NCI-H446 (cell line): ENCODE measurements around the gene NFE2L2.
A peak's percentile ranks its signal among the peaks of the same experiment; 100 is the strongest.
"Not testable (repeated sequence)": the region's sequence is repeated elsewhere in the genome, so short reads cannot be mapped to it uniquely, and the experiment has no call there.

Experiments used
- DNase-seq, 2 experiments: peaks; one replicate each; lab custom pipeline; 2025; lab: John Stamatoyannopoulos, UW

The NFE2L2 gene

DNA sequence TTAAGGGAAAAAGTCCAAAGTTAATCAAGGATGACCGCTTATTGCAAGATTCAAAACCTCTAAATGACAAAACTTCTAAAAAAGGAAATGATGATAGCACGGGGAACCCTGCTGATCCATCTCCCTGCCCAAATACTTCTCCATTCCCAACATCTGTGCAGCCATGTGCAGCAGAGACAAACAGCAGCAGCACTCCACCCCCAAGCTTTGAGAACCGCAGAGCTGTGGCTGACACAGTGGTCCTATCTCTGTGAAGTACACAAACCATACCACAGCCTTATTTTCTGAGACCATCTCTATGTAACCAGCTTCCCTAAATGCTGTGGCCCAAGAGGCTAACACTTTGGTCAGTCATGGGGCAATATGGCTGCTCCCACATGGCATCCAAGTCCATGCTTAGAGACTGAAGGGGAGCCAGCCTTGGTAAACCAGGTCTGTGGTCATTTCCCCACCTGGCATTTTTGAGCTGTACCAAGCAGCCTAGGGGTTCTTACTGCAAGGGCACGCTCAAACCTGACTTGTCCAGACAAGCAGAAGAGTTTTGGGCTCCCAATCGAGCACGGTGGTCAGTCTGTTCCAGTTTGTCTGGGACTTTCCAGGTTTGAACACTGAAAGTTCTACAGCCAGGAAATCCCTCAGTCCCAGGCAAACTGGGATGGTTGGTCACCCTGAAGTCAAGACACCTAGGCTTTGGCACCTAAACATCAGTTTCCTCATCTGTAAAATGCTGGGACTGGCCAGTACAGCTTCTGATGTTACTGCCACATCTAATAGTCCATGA is 17.1 kb upstream of the NFE2L2 start:
- no peak for DNase-seq

DNA sequence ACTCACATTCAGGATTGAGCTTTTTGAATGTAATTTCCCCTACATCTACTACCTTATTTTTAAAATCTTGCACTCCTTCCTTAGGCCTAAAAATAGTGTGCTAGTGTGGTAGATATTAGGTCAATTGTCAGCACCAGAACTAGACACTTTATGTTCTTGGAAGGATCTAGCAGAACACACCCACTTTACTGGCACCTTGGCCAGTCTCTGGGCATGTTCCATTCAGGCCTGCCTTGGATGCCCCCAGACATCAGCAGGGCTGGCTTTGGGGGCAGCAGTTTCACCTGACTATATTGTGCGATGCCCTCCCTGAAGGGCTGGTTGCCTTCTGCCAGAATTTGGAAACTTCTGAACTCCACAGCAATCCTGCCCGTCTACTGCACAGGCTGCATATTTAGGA is 15.3 kb upstream of the NFE2L2 start:
- no peak for DNase-seq

DNA sequence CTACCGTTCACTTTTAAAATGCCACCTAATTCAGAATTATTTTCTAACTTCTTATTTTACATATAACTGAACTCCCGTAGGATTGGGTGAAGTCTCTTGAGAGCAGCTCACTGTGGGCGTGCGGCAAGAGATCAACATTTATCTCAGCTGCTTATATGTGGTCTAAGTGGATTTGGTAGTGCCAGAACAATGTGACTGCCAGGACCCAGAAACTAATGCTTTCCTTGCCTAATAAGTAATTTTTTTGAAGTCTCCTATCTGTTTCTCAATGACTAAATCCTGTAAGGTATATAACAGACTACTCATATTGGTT is 11.2 kb upstream of the NFE2L2 start:
- no peak for DNase-seq

DNA sequence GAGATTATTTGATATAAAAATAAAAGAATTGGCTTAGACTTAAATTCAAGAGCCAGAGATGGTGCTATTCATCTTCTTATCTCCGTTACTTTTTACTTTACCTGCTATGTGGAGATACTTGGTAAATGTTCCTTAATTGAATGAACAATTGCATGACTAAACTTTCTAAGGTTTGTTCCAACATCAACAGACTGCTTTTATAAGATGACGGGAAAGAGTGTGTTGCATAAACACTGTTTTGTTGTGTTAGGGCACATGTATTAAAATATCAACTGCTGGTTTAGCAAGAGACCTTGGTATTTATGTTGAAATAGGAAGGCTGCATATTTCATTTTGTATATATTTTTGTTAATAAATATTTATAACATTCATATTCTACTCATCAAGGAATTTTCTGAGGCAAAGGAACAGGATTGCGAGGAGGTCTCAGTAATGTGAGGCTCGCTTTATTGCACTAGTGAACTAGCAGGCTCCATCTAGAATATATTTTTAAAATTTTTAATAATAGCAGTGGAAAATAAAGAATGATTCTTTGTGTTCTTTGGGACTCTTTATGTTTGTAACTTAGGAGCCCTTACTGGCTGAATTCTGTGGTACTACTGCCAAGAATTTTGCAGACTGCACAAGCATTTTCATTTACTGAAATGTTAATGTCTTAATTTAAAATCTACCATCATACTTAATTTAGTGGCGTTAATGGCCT is 10.7 kb upstream of the NFE2L2 start:
- DNase-seq = no peak

DNA sequence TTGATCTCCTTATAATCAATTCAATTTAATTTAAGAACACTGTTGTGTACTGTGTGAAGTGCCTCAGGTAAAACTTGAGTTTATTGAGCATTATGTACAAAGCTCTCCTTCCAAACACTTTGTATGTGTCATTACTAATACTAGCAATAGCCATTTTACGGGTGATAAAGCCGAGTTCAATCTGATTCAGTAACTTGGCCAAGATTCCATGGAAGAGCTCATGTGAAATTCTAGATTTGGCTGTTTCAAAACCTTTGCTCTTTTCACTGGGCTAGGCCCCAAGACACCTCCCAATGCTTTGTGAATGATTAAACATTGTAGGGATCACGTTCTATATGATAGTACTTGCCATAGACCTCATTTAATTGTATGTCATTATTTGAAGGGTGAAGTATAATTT is 8.9 kb upstream of the NFE2L2 start:
- DNase-seq = peak; percentile 9 to 43

DNA sequence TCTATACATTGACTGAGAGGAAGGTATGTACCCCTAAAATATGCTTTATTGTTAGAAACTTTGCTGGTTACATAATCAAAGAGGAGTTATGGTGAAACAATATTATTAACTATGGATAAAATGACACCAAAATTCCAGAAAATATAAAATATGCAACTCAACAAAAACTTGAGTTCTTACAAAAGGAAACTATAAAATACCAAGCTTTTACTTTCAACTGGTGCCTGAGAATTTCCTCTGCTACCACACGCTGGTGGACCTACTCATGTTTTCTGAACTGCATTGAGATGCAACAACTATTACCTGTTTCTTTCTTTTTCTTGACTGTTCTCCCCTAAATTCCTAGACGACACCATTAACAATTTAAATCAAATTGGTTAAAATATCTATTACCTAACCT is 8.2 kb upstream of the NFE2L2 start:
- no peak for DNase-seq

DNA sequence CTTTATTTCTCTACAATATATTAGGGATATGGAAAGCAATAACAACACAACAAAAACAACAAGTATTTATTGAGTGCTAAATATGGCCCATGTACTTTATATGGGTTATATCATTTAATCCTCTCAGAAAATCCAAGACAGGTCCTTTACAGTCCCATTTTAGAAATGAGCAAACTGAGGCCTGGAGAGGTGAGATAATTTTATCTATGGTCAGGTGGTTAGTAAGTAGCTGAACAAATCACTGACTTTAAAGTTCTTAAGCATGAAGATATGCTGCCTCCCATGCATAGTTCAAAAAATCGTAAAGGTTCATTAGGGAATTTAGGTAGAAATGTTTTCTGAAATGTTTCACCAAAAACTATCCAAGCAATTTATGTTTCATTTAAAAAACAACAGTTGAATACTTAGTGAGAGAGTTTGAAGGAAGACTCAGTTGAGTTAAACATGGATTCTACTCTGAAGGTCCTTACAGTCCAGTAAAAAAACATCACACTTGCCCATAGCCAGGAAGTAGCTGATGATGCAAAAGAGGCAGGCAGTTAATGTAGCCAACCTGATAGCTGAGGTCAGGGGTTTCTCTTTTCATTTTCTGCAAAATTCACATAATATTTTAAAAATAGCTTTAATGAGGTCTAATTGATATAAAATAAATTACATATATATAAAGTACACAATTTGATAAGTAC is 7.6 kb upstream of the NFE2L2 start:
- no peak for DNase-seq

DNA sequence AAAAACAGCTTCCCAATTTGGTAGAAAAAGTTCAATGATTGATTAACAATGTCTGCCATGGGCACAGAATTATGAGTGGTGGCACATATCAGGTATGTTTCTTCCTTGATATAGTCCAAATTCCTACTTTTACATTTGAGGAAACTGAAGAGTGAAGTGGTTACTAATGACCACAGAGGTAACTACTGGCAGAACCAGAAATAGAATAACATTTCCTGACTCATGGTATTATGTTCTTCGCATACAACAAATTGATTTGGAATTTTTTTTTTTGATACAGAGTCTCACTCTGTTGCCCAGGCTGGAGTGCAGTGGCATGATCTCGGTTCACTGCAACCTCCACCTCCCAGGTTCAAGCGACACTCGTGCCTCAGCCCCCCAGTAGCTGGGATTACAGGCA is 6.0 kb upstream of the NFE2L2 start:
- DNase-seq = no peak

DNA sequence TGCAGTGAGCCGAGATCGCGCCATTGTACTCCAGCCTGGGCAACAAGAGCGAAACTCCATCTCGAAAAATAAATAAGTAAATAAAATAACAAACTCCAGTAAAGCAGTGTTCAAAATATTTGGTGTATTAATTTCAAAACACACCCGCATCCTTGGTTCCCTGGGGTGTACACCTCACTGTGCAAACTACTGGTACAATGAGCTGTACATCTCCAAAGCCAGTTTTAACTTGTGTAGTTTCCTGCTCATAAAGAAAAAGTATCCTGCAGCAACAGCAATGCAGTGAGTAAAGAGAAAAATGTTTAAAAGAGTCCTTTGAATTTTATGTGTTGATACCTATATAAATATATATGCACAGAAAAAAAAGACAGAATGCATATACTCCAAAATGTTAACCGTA is 4.4 kb upstream of the NFE2L2 start:
- no peak for DNase-seq

DNA sequence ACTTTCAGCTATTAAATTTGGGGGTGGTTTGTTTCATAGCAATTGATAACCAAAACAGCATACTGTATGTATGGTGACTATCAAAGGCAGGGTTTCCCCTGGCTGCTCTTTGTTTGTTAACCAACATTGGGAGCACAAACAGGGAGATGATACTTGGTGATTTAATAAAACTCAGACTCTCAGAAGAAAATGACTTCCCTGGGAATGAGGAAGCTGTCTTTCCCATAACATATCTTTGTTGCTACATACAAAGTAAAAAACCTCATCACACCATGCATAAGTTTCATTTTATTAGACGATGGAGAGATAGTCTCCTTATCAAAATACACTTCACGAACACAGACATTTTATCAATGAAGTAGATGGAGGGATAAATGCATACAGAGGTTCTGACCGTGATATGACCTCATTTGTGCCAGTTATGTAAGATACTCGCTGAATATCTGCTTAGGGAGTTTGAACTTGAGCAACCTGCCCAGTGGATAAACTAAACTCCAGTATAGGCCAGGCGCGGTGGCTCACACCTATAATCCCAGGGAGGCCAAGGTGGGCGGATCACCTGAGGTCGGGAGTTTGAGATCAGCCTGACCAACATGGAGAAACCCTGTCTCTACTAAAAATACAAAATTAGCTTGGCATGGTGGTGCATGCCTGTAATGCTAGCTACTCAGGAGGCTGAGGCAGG is 3.8 kb upstream of the NFE2L2 start:
- no peak for DNase-seq

DNA sequence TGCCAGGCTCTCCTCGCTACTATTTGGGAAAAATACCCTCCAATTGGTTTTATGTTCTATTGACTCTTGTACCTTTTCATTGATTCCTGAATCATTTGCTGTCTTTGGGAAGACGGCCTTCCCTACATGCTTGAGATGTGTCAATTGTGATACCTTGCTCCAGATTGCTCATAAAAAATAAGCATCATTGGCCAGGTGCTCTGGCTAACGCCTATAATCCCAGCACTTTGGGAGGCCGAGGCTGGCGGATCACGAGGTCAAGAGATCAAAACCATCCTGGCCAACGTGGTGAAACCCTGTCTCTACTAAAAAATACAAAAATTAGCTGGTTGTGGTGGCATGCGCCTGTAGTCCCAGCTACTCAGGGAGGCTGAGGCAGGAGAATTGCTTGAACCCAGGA is 2.4 kb upstream of the NFE2L2 start:
- DNase-seq = not testable (repeated sequence)

DNA sequence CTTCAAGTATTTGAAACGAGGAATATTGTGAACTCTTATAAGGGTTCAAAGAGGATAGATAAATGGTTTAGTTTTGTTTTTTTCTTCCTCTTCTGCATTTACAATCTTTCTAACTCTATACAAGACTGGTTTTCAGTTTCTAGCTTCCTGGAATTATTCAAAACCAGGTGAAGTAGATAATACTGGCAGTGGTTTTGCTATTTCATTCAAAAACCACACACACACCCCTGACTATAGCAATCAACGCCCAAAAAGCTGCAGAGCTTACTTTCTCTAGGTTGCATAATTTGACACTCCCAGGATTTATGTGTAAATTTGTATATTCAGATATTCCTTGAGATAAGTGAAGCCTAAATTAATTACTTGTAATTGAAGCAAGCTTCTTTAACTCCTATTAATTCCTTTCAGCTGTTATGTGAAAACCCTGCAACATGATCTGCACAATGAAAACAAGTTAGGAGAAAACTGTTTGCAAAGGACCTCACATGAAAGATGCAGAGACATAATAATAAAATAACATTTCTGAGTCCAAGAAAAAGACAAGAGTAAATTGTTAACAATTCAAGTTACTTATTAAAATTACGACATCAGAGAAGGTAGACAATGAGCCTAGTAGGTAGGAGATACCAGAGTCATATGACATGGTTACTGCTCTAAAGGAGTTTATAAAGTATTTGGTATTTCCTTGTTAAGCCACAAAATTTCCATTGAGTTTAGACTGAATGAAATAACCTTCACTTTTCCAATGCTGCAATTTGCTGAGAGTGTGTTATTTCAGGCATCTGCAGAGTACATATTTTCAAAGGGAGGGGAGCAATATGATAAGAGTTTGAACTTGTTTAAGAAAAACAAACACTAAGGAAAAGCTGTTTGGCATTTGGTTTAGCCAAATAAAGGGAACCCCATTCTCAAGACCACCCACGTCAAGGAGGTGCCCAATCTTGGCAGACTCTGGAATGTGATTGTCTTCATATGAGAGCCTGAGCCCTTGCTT is 1.6 kb upstream of the NFE2L2 start:
- DNase-seq = no peak

DNA sequence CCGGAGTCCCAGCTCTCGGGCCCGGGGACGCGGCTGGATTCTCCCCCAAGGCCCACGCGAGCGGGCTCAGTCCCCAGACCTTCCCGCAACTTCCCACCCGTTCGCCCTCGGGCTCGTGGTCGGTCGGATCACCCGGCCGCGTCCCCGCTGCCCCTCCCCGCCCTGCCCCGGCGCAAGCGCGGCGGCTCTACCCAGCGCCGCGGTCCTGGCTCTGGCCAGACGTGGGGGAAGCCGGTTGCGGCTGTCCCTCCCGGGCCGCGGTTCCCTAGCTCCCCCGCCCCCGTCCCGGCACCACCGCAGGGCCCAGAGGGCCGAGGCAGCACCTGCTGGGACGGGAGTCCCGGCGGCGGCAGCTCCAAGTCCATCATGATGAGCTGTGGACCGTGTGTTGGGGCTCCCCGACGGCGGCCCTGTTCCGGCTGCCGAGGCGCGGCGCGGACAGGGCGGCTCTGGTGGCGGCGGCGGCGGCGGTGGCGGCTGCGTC is 276 bp downstream of the NFE2L2 start:
- no peak for DNase-seq

DNA sequence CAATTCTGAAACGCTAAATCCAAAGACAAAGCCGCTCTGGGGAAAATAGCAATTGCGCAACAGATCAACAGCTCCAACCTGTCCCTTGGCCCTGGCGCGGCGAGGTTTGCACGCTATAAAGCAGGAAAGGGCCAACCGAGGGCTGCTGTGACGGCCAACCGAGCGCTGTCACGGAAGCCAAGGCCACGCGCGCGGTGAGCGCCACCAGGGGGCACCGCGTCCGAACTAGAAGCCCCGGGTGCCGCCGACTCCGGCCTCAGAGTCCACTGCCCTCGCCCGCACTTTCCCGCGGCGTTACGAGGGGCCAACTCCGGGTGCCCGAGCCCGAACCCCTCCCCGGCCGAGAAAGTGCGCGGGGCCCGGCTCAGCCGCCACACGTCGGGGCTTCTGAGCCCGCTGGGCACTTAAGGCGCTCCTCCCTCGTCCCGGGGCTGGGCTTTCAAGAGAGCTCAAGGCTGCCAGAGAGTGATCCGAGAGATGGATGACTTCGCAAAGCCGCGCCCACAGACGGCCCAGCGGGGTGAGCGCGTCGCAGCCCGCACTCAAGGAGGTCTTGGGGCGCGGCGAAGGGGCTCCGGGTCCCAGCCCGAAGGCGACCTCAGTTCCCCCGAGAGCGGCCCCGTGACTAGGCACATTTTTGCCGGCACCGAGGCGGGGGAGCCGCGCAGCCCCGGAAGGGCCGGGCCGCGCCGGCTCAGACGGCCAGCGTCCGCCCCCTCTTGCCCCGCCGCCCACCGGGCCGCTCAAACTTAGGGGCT is 897 bp downstream of the NFE2L2 start:
- peak; percentile 94 to 96 for DNase-seq

DNA sequence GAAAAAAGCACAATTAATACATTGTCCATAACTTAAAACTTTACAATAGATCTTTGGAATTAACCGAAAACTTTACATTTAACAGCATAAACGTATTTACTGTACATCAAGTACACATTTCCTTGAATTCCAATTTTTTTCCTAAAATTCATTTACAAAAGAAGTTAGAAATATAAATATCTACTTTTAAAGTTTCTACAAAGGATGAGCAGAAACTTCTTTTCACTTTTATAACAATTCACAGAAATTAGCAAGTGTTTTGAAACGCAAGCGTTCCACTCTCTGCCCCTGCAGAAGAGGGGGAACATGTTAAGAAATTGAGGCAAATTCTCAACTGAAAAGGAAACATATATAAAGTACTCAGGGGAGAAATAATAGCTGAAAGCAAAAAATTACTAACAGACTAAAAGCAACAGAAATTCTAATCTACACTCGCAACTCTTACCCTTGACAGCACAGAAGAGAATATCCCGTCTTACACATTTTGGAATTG is 1.5 kb downstream of the NFE2L2 start:
- no peak for DNase-seq

DNA sequence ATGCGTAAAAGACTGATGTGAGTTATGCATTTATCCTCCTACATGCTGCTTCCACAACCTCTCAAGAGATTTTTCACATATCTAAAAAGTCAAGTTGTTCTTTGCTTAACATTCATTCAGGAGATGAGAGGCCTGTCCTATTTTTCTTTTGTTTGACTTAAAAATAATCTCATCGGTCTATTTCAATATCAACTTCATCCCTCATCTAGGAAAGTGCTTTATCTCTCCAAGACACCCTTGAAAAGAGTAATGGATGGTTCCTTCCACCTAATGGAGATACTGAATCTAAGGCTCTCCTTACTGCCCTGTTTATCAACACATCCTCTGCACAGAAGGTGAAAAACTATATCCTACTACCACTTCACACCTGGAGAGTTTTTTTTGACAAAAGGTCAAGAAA is 2.4 kb downstream of the NFE2L2 start:
- no peak for DNase-seq

DNA sequence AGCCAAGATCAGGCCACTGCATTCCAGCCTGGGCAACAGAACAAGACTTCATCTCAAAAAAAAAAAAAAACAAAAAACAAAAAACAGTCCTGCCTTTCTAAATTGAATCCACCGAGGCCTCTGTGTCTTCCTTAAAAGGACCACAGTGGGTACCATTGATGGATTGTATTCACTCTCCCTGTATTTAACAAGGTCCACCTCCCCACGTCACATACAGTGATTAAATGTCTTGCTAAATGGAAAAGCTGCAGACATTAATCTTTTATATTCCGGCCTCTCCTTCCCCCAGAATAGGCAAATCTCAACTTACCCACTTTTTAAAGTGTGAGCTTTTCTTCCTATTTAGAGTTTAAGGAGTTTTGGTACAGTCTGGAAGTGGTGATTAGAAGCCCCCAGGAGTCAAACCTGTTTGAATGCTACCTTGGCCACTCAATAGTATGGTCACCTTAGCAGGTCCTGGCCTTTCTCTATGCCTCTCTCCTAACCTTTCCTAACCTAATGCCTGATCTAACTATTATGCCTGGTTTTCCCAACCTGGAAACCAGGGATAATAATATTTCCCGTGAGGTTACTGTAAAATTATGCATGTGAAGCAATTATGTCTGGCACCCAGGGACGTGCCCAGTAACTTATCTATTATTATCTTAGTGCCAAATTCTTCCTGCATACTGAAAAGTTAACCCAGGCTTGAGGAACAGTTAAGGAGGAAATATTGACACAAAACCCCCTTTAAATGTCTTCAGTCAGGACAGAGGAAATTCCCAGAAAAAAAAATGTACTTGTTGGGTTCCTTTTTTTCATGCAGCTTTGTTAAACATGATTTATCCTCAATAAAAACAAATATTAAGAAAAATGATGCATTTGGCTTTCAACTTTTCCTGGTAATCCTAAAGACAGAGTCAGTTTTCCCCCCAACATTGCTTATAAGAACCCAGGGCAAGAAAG is 3.1 kb downstream of the NFE2L2 start:
- no peak for DNase-seq

DNA sequence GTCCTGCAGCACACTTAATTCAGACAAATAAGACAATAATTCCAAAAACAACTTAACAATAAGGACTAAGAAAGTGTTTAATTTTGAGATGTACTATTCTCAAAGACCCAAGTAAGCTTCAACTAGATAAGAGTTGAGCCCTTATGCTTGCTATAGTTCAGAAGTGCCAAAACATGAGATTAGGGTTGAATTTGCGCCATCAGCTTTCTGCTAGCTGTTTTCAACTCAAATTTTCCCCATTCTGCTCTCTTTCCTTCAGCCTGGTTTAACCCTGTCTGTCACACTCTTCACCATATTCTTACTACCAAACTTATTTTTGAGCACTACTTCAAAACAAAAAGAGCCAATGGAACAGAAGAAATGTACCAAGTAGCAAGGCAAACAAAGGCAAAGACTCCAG is 4.1 kb downstream of the NFE2L2 start:
- DNase-seq = no peak

DNA sequence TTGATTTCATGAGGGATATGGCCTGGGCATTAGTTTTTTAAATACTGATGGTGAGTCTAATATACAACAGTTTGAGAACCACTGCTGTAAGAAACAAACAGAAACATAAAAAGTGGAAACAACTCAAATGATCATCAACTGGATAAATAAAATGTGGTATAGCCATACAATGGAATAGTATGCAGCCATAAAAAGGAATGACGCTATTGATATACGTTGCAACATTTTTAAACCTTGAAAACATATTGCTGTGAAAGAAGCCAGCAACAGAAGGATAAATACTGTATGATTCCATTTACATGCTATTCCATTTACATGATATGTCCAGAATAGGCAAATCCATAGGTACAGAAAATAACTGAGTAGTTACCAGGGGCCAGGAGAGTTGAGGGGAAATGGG is 6.5 kb downstream of the NFE2L2 start:
- no peak for DNase-seq
